Suprapubic skin (tissue), 4 donors: ENCODE results near the gene TBC1D19. TPM values are rescaled to one million over a fixed set of nuclear protein-coding genes. Genes with fewer than 3 reads are reported as not detected.

Experiments used
- DNase-seq, 2 donors: peaks; one replicate each; pipeline ENCODE4 v3.0.0-alpha.2; 2019; ENCODE audit warnings: low spot score in 2 of 2
- H3K27ac ChIP-seq: fragments of 200-600 bp; sonication (generic); one replicate; pipeline ENCODE4 v1.5.1; 2019
- H3K27me3 ChIP-seq: fragments of 200-600 bp; sonication (generic); one replicate; pipeline ENCODE4 v1.5.1; 2019
- H3K36me3 ChIP-seq: fragments of 200-600 bp; sonication (generic); one replicate; pipeline ENCODE4 v1.5.1; 2019
- H3K4me1 ChIP-seq: fragments of 200-600 bp; sonication (generic); one replicate; pipeline ENCODE4 v1.5.1; 2019
- H3K4me3 ChIP-seq: fragments of 200-600 bp; sonication (generic); one replicate; pipeline ENCODE4 v1.5.1; 2019; ENCODE audit warnings: mild to moderate bottlenecking
- H3K9me3 ChIP-seq: fragments of 200-600 bp; sonication (generic); one replicate; pipeline ENCODE4 v1.5.1; 2019
- CTCF ChIP-seq, 2 donors: fragments of 200-600 bp in 1 of 2; fragments of 450-650 bp in 1 of 2; sonication (generic) in 1 of 2; IDR thresholded peaks; one replicate each; pipeline ENCODE4 v1.5.1; 2016 to 2019; ENCODE audit warnings: antibody characterized with exemption in 2 of 2, mild to moderate bottlenecking in 1 of 2, moderate library complexity in 1 of 2
- EP300 ChIP-seq: sonication (generic); formaldehyde crosslinking; IDR thresholded peaks from one replicate; pipeline ENCODE4 v1.6.1; 2017; ENCODE audit warnings: antibody characterized with exemption
- POLR2A ChIP-seq, 2 donors: fragments of 450-650 bp; IDR thresholded peaks; one replicate each; pipeline ENCODE4 v1.6.1; 2017; ENCODE audit warnings: antibody characterized with exemption in 2 of 2, mild to moderate bottlenecking in 2 of 2, moderate library complexity in 2 of 2
- POLR2AphosphoS5 ChIP-seq, 3 donors: sonication (generic); formaldehyde crosslinking; IDR thresholded peaks; one replicate each; pipeline ENCODE4 v1.6.1; 2017; ENCODE audit warnings: antibody characterized with exemption in 3 of 3
- WGBS: methylation state at CpG from one replicate; pipeline ENCODE4 v1.1.5; 2018; 5-methylcytosine and 5-hydroxymethylcytosine counted together
- total RNA-seq, 4 donors: library from RNA; depleted of rRNA; stranded (reverse); fragments of >200 nt; gene quantifications; one replicate each; pipeline ENCODE4 v1.1.0, GENCODE V29; 2016

Gene TBC1D19
- total RNA-seq, 4 donors from 2014 or later, result 6.2 to 16.2 (median 11.9) TPM

- 83% methylated on average over 11 of the region's 11 CpGs for WGBS
- TF ChIP-seq POLR2AphosphoS5 (IDR thresholded peaks at IDR 0.05) (no peak), POLR2A (IDR thresholded peaks at IDR 0.05) (no peak)
- no peak overlapping the region for H3K4me3 ChIP-seq
- H3K27ac ChIP-seq, result no peak overlapping the region
- H3K27me3 ChIP-seq, result no peaks in the 10 kb centered on the region
- H3K9me3 ChIP-seq, result no peaks in the 10 kb centered on the region
- H3K36me3 ChIP-seq, result no peaks in the 10 kb centered on the region
- no peaks in the 10 kb centered on the region for H3K4me1 ChIP-seq
- no peak for DNase-seq
Measured at GRCh38 chr4:26731351-26732035, 147.6 kb downstream of the TBC1D19 start.

GRCh38 chr4:26732356-26732755 lies 148.5 kb downstream of the TBC1D19 start:
- H3K4me1 ChIP-seq, result no peaks in the 10 kb centered on the region
- no peak for DNase-seq
- 86% methylated on average over 3 of the region's 3 CpGs for WGBS
- no peak overlapping the region for H3K4me3 ChIP-seq
- H3K27ac ChIP-seq, result no peak overlapping the region
- H3K27me3 ChIP-seq, result no peaks in the 10 kb centered on the region
- TF ChIP-seq POLR2A (IDR thresholded peaks at IDR 0.05) (no peak), CTCF (IDR thresholded peaks at IDR 0.05) (no peak)
- no peaks in the 10 kb centered on the region for H3K9me3 ChIP-seq
- H3K36me3 ChIP-seq, result no peaks in the 10 kb centered on the region

GRCh38 chr4:26736621-26737020 lies 152.7 kb downstream of the TBC1D19 start:
- 83% methylated on average over 1 of the region's 1 CpG for WGBS
- H3K27ac ChIP-seq, result no peak overlapping the region

GRCh38 chr4:26737385-26737784 lies 153.5 kb downstream of the TBC1D19 start:
- TF ChIP-seq CTCF (IDR thresholded peaks at IDR 0.05) (no peak), POLR2AphosphoS5 (IDR thresholded peaks at IDR 0.05) (no peak), POLR2A (IDR thresholded peaks at IDR 0.05) (no peak), EP300 (no peak)

More at GRCh38 chr4:26736621-26737020, 152.7 kb downstream of the TBC1D19 start:
- no peaks in the 10 kb centered on the region for H3K36me3 ChIP-seq
- no peak overlapping the region for H3K4me3 ChIP-seq
- no peak for TF ChIP-seq POLR2AphosphoS5 (IDR thresholded peaks at IDR 0.05)
- TF ChIP-seq POLR2A (IDR thresholded peaks at IDR 0.05), result no peak
- no peak for TF ChIP-seq EP300
- no peak for TF ChIP-seq CTCF (IDR thresholded peaks at IDR 0.05)
- H3K9me3 ChIP-seq, result no peaks in the 10 kb centered on the region
- DNase-seq, result no peak
- no peaks in the 10 kb centered on the region for H3K27me3 ChIP-seq
- H3K4me1 ChIP-seq, result no peaks in the 10 kb centered on the region

GRCh38 chr4:26741491-26741871 lies 157.6 kb downstream of the TBC1D19 start:
- H3K27ac ChIP-seq, result no peak overlapping the region
- DNase-seq, result no peak
- peaks cover 3% of the 10 kb centered on the region for H3K4me1 ChIP-seq
- WGBS, result 23% methylated on average over 2 of the region's 2 CpGs
- no peaks in the 10 kb centered on the region for H3K9me3 ChIP-seq
- no peak overlapping the region for H3K4me3 ChIP-seq
- TF ChIP-seq EP300, result no peak
- TF ChIP-seq POLR2AphosphoS5 (IDR thresholded peaks at IDR 0.05), result no peak
- no peak for TF ChIP-seq POLR2A (IDR thresholded peaks at IDR 0.05)
- TF ChIP-seq CTCF (IDR thresholded peaks at IDR 0.05), result no peak
- peaks cover 7% of the 10 kb centered on the region for H3K36me3 ChIP-seq
- H3K27me3 ChIP-seq, result no peaks in the 10 kb centered on the region

More at GRCh38 chr4:26737385-26737784, 153.5 kb downstream of the TBC1D19 start:
- Histone ChIP-seq H3K27ac (no peak overlapping the region), H3K36me3 (no peaks in the 10 kb centered on the region), H3K9me3 (no peaks in the 10 kb centered on the region), H3K4me1 (peaks cover 3% of the 10 kb centered on the region), H3K4me3 (no peak overlapping the region), H3K27me3 (no peaks in the 10 kb centered on the region)
- 75% methylated on average over 1 of the region's 1 CpG for WGBS
- no peak for DNase-seq

- no peaks in the 10 kb centered on the region for H3K9me3 ChIP-seq
- H3K27me3 ChIP-seq, result no peaks in the 10 kb centered on the region
- WGBS, result 85% methylated on average over 5 of the region's 5 CpGs
- H3K36me3 ChIP-seq, result peaks cover 10% of the 10 kb centered on the region
- no peak overlapping the region for H3K4me3 ChIP-seq
- TF ChIP-seq POLR2A (IDR thresholded peaks at IDR 0.05), result no peak
- no peak for TF ChIP-seq CTCF (IDR thresholded peaks at IDR 0.05)
- no peak for TF ChIP-seq POLR2AphosphoS5 (IDR thresholded peaks at IDR 0.05)
- no peak for TF ChIP-seq EP300
- H3K4me1 ChIP-seq, result peaks cover 8% of the 10 kb centered on the region
- no peak for DNase-seq
- H3K27ac ChIP-seq, result no peak overlapping the region
Measured at GRCh38 chr4:26746802-26747213, 162.9 kb downstream of the TBC1D19 start.
